ENCODE results near the gene NAMPT.

NAMPT gene

GRCh38 chr7:106270122-106270977, 14.4 kb downstream of the NAMPT start:
- no peak for DNase-seq

- DNase-seq = no peak
These were observed 15.4 kb downstream of the NAMPT start for GRCh38 chr7:106269254-106269961.

- DNase-seq = no peak
These were observed 19.6 kb downstream of the NAMPT start for GRCh38 chr7:106265133-106265532.

GRCh38 chr7:106262221-106262881, 22.4 kb downstream of the NAMPT start:
- no peak for DNase-seq

- DNase-seq = no peak
These were observed 24.6 kb downstream of the NAMPT start for GRCh38 chr7:106260136-106260561.

- DNase-seq = no peak
These were observed 26.0 kb downstream of the NAMPT start for GRCh38 chr7:106258789-106259188.

- no peak for DNase-seq
These were observed 27.0 kb downstream of the NAMPT start for GRCh38 chr7:106257752-106258151.

- no peak for DNase-seq
These were observed 28.6 kb downstream of the NAMPT start for GRCh38 chr7:106256144-106256543.

- DNase-seq = no peak
These were observed 29.5 kb downstream of the NAMPT start for GRCh38 chr7:106255246-106255645.

GRCh38 chr7:106254525-106255116, 30.2 kb downstream of the NAMPT start:
- no peak for DNase-seq

- DNase-seq = no peak
These were observed 32.2 kb downstream of the NAMPT start for GRCh38 chr7:106252568-106252967.

- DNase-seq = no peak
These were observed 35.3 kb downstream of the NAMPT start for GRCh38 chr7:106249488-106249887.

GRCh38 chr7:106248600-106248999, 36.2 kb downstream of the NAMPT start:
- DNase-seq = no peak

GRCh38 chr7:106247841-106248240, 36.9 kb downstream of the NAMPT start:
- no peak for DNase-seq

GRCh38 chr7:106246902-106247711, 37.7 kb downstream of the NAMPT start:
- no peak for DNase-seq

- DNase-seq = no peak
These were observed 40.9 kb downstream of the NAMPT start for GRCh38 chr7:106243893-106244292.

GRCh38 chr7:106239406-106239805, 45.4 kb downstream of the NAMPT start:
- no peak for DNase-seq

- no peak for DNase-seq
These were observed 46.0 kb downstream of the NAMPT start for GRCh38 chr7:106238830-106239229.

GRCh38 chr7:106236065-106236464, 48.7 kb downstream of the NAMPT start:
- no peak for DNase-seq

GRCh38 chr7:106234425-106234824, 50.4 kb downstream of the NAMPT start:
- no peak for DNase-seq

GRCh38 chr7:106231856-106232490, 52.8 kb downstream of the NAMPT start:
- no peak for DNase-seq

GRCh38 chr7:106225856-106226255, 58.9 kb downstream of the NAMPT start:
- DNase-seq = no peak
